ENCODE data around the gene KIF26B.

GRCh38 chr1:245671966-245672767 is 517.4 kb downstream of the KIF26B start:
- TF ChIP-seq CTCF (IDR thresholded peaks at IDR 0.05; ENCODE audit: borderline replicate concordance, extremely low read depth, low read length, poor library complexity, severe bottlenecking) (no peak), EZH2 (IDR thresholded peaks at IDR 0.05; ENCODE audit: borderline replicate concordance, low read depth, low read length, severe bottlenecking) (no peak)

All from DND-41 (cell line).